ENCODE data around the gene DROSHA. TPM values are rescaled to one million over a fixed set of nuclear protein-coding genes. Genes with fewer than 3 reads are reported as not detected.

DROSHA gene
- total and polyA plus RNA-seq, 2 experiments from 2014 or later = 25.3 to 40.8 TPM

DNA sequence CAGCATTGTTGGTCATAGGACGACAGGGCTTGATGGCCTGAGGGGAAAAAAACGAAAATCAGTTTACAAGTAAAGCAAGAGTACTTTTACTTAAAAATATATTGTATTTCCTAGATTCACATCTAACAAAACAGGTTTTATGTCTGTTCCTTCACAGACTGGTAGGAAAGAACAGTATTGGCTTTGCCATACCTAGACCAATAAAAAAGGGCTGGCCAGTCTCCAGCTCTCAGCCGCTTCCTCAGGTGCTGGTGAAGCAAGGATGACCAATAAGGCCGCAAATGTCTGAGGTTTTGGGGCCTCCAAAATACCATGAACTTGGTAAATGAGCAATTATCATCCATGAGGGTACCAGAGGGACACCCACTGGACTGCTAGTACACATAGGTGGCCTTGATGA is 36.6 kb downstream of the DROSHA start:
- H3K9me2 ChIP-seq (replicated peaks; ENCODE audit: insufficient read depth) = no peaks in the 10 kb centered on the region
- H3K4me2 ChIP-seq = no peak overlapping the region
- no peaks in the 10 kb centered on the region for H3K27me3 ChIP-seq
- H3K4me3 ChIP-seq = no peak overlapping the region
- no peaks in the 10 kb centered on the region for H3K36me3 ChIP-seq (replicated peaks; ENCODE audit: insufficient read depth, low read depth)
- TF ChIP-seq CTCF (IDR thresholded peaks at IDR 0.05; ENCODE audit: poor library complexity) (no peak), EZH2 (IDR thresholded peaks at IDR 0.05; ENCODE audit: borderline replicate concordance) (no peak), EZH2phosphoT487 (IDR thresholded peaks at IDR 0.05; ENCODE audit: low read depth, severe bottlenecking, unreplicated experiment) (no peak)
- 95% methylated on average over 4 of the region's 4 CpGs for WGBS (ENCODE audit: low lambda C conversion rate, missing lambda C conversion rate)
- H3K9me3 ChIP-seq (ENCODE audit: low read depth) = no peaks in the 10 kb centered on the region
- H3K4me1 ChIP-seq (ENCODE audit: insufficient read depth) = no peaks in the 10 kb centered on the region
- H4K20me1 ChIP-seq (ENCODE audit: insufficient read depth, poor library complexity, severe bottlenecking) = no peaks in the 10 kb centered on the region
- no peaks in the 10 kb centered on the region for H3K79me2 ChIP-seq
- H2AFZ ChIP-seq = no peak overlapping the region
- H3K27ac ChIP-seq = no peak overlapping the region
- no peak for DNase-seq (ENCODE audit: low spot score)

GRCh38 chr5:31492869-31493268 is 39.0 kb downstream of the DROSHA start:
- Histone ChIP-seq H3K4me1 (ENCODE audit: insufficient read depth) (no peaks in the 10 kb centered on the region), H3K4me2 (no peak overlapping the region), H3K4me3 (no peak overlapping the region), H3K9me3 (ENCODE audit: low read depth) (no peaks in the 10 kb centered on the region), H4K20me1 (ENCODE audit: insufficient read depth, poor library complexity, severe bottlenecking) (no peaks in the 10 kb centered on the region), H3K36me3 (replicated peaks; ENCODE audit: insufficient read depth, low read depth) (no peaks in the 10 kb centered on the region), H3K9me2 (replicated peaks; ENCODE audit: insufficient read depth) (no peaks in the 10 kb centered on the region), H2AFZ (no peak overlapping the region), H3K27ac (no peak overlapping the region), H3K27me3 (no peaks in the 10 kb centered on the region), H3K79me2 (no peaks in the 10 kb centered on the region)
- WGBS (ENCODE audit: low lambda C conversion rate, missing lambda C conversion rate) = 87% methylated on average over 4 of the region's 4 CpGs
- TF ChIP-seq EZH2 (IDR thresholded peaks at IDR 0.05; ENCODE audit: borderline replicate concordance) (no peak), EZH2phosphoT487 (IDR thresholded peaks at IDR 0.05; ENCODE audit: low read depth, severe bottlenecking, unreplicated experiment) (no peak), CTCF (IDR thresholded peaks at IDR 0.05; ENCODE audit: poor library complexity) (no peak)
- no peak for DNase-seq (ENCODE audit: low spot score)

DNA sequence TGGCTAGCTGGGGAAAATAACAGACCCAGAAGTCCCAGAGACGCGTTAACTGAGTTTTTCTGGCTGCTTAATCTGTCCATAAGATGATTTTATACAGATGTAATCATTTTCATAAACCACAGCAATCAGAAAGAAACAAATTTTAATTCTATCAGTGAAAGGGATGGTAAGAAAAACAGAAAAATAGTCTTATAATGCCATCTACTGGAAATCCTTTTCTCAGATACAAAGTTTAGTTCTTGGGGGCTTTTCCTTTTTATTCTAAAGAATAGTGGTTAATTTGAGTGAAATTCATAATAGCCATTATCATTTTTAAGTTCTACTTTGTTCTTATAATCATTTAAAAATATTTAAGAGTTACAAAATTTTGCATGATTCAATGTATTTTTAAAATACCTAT is 44.4 kb downstream of the DROSHA start:
- Histone ChIP-seq H4K20me1 (ENCODE audit: insufficient read depth, poor library complexity, severe bottlenecking) (no peaks in the 10 kb centered on the region), H2AFZ (no peak overlapping the region), H3K4me2 (no peak overlapping the region), H3K9me3 (ENCODE audit: low read depth) (no peaks in the 10 kb centered on the region), H3K4me1 (ENCODE audit: insufficient read depth) (peaks cover 6% of the 10 kb centered on the region), H3K27me3 (no peaks in the 10 kb centered on the region), H3K9me2 (replicated peaks; ENCODE audit: insufficient read depth) (no peaks in the 10 kb centered on the region), H3K79me2 (no peaks in the 10 kb centered on the region), H3K4me3 (no peak overlapping the region), H3K27ac (no peak overlapping the region), H3K36me3 (replicated peaks; ENCODE audit: insufficient read depth, low read depth) (no peaks in the 10 kb centered on the region)
- DNase-seq (ENCODE audit: low spot score) = no peak
- TF ChIP-seq CTCF (IDR thresholded peaks at IDR 0.05; ENCODE audit: poor library complexity) (peak; percentile 41), EZH2 (IDR thresholded peaks at IDR 0.05; ENCODE audit: borderline replicate concordance) (no peak), EZH2phosphoT487 (IDR thresholded peaks at IDR 0.05; ENCODE audit: low read depth, severe bottlenecking, unreplicated experiment) (no peak)
- 95% methylated on average over 2 of the region's 2 CpGs for WGBS (ENCODE audit: low lambda C conversion rate, missing lambda C conversion rate)

DNA sequence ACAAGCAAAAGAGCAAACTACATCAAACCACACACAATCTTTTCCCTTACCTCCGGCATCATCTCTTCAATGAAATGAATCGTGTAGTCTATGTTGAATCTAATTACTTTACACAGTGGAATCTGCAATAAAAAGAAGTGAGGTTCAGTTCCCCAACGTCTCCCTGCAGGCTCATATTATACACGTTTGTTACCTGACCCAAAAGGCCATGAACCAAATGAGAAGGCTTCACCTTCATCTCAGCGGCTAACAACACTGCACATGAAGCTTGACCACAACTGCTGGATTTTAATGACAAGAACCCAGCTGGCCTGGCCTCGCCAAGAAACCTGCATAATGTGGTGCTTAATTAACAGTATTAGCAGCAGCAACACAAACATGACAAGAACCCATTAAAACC is 45.5 kb downstream of the DROSHA start:
- Histone ChIP-seq H3K79me2 (no peaks in the 10 kb centered on the region), H3K4me2 (no peak overlapping the region), H2AFZ (no peak overlapping the region), H3K36me3 (replicated peaks; ENCODE audit: insufficient read depth, low read depth) (no peaks in the 10 kb centered on the region), H3K9me3 (ENCODE audit: low read depth) (no peaks in the 10 kb centered on the region), H3K9me2 (replicated peaks; ENCODE audit: insufficient read depth) (no peaks in the 10 kb centered on the region), H4K20me1 (ENCODE audit: insufficient read depth, poor library complexity, severe bottlenecking) (no peaks in the 10 kb centered on the region), H3K4me3 (no peak overlapping the region), H3K27me3 (no peaks in the 10 kb centered on the region), H3K4me1 (ENCODE audit: insufficient read depth) (peaks cover 6% of the 10 kb centered on the region), H3K27ac (no peak overlapping the region)
- DNase-seq (ENCODE audit: low spot score) = no peak
- 89% methylated on average over 6 of the region's 6 CpGs for WGBS (ENCODE audit: low lambda C conversion rate, missing lambda C conversion rate)
- TF ChIP-seq EZH2 (IDR thresholded peaks at IDR 0.05; ENCODE audit: borderline replicate concordance) = no peak
- TF ChIP-seq EZH2phosphoT487 (IDR thresholded peaks at IDR 0.05; ENCODE audit: low read depth, severe bottlenecking, unreplicated experiment) = no peak
- TF ChIP-seq CTCF (IDR thresholded peaks at IDR 0.05; ENCODE audit: poor library complexity) = no peak

Data from hepatocyte (in vitro differentiated cells).